ENCODE data around the gene STARD9. TPM values are rescaled to one million over a fixed set of nuclear protein-coding genes. Genes with fewer than 3 reads are reported as not detected.
A peak's percentile ranks its signal among the peaks of the same experiment; 100 is the strongest.
"Not testable (repeated sequence)": the region's sequence is repeated elsewhere in the genome, so short reads cannot be mapped to it uniquely, and the experiment has no call there.

STARD9 gene
- total RNA-seq, 2 donors from 2014 or later: 5.1 to 6.3 TPM

- H3K4me3 Mint-ChIP-seq: no peak overlapping the region
- H3K27ac Mint-ChIP-seq: no peak overlapping the region
- no peak for DNase-seq
- H3K27me3 Mint-ChIP-seq (ENCODE audit: low read depth): no peaks in the 10 kb centered on the region
- H3K4me1 Mint-ChIP-seq (ENCODE audit: low read depth): peaks cover 9% of the 10 kb centered on the region
- no peak for ATAC-seq (replicated peaks in 1 of 2)
- no peaks in the 10 kb centered on the region for H3K36me3 Mint-ChIP-seq (ENCODE audit: insufficient read depth in 2 of 2)
- no peaks in the 10 kb centered on the region for H3K9me3 Mint-ChIP-seq
These were observed 99.6 kb downstream of the STARD9 start for GRCh38 chr15:42675021-42675420.

GRCh38 chr15:42679285-42680141, 104.1 kb downstream of the STARD9 start:
- DNase-seq: no peak
- H3K36me3 Mint-ChIP-seq (ENCODE audit: insufficient read depth in 2 of 2): peaks cover 0 to 3% of the 10 kb centered on the region in 2 donors
- H3K27me3 Mint-ChIP-seq (ENCODE audit: low read depth): no peaks in the 10 kb centered on the region
- H3K4me1 Mint-ChIP-seq (ENCODE audit: low read depth): peaks cover 22% of the 10 kb centered on the region
- ATAC-seq (replicated peaks in 1 of 2): no peak
- peak overlapping the region in 1 of 2 donors; percentile 10 for H3K4me3 Mint-ChIP-seq
- H3K9me3 Mint-ChIP-seq: no peaks in the 10 kb centered on the region
- H3K27ac Mint-ChIP-seq: peak overlapping the region; percentile 20

GRCh38 chr15:42680142-42680482, 104.7 kb downstream of the STARD9 start:
- H3K36me3 Mint-ChIP-seq (ENCODE audit: insufficient read depth in 2 of 2); H3K27me3 Mint-ChIP-seq (ENCODE audit: low read depth); H3K9me3 Mint-ChIP-seq: not testable (repeated sequence)
- ATAC-seq (replicated peaks in 1 of 2) (peak; percentile 99 to 100), DNase-seq (peak; percentile 70 to 80)
- H3K4me1 Mint-ChIP-seq (ENCODE audit: low read depth): peaks cover 22% of the 10 kb centered on the region
- H3K4me3 Mint-ChIP-seq: peak overlapping the region in 1 of 2 donors; percentile 10
- H3K27ac Mint-ChIP-seq: peak overlapping the region; percentile 20

- H3K4me1 Mint-ChIP-seq (ENCODE audit: low read depth): peaks cover 22% of the 10 kb centered on the region
These were observed 105.7 kb downstream of the STARD9 start for GRCh38 chr15:42681119-42681518.

GRCh38 chr15:42686281-42686680, 110.9 kb downstream of the STARD9 start:
- no peaks in the 10 kb centered on the region for H3K36me3 Mint-ChIP-seq (ENCODE audit: insufficient read depth in 2 of 2)
- no peaks in the 10 kb centered on the region for H3K9me3 Mint-ChIP-seq
- no peaks in the 10 kb centered on the region for H3K27me3 Mint-ChIP-seq (ENCODE audit: low read depth)
- H3K4me3 Mint-ChIP-seq: no peak overlapping the region
- H3K4me1 Mint-ChIP-seq (ENCODE audit: low read depth): peaks cover 8% of the 10 kb centered on the region
- ATAC-seq (replicated peaks in 1 of 2) (no peak), DNase-seq (no peak)
- H3K27ac Mint-ChIP-seq: no peak overlapping the region

More at GRCh38 chr15:42681119-42681518, 105.7 kb downstream of the STARD9 start:
- H3K36me3 Mint-ChIP-seq (ENCODE audit: insufficient read depth in 2 of 2): peaks cover 0 to 3% of the 10 kb centered on the region in 2 donors
- H3K27ac Mint-ChIP-seq: no peak overlapping the region
- no peaks in the 10 kb centered on the region for H3K27me3 Mint-ChIP-seq (ENCODE audit: low read depth)
- ATAC-seq (replicated peaks in 1 of 2): no peak
- DNase-seq: no peak
- no peak overlapping the region for H3K4me3 Mint-ChIP-seq
- no peaks in the 10 kb centered on the region for H3K9me3 Mint-ChIP-seq

- Mint-ChIP-seq H3K9me3 (no peaks in the 10 kb centered on the region), H3K4me3 (no peak overlapping the region), H3K36me3 (ENCODE audit: insufficient read depth in 2 of 2) (no peaks in the 10 kb centered on the region), H3K27ac (no peak overlapping the region), H3K27me3 (ENCODE audit: low read depth) (no peaks in the 10 kb centered on the region), H3K4me1 (ENCODE audit: low read depth) (peaks cover 13% of the 10 kb centered on the region)
- no peak for DNase-seq
- ATAC-seq (replicated peaks in 1 of 2): no peak
These were observed 112.3 kb downstream of the STARD9 start for GRCh38 chr15:42687740-42688139.

- ATAC-seq (replicated peaks in 1 of 2) (no peak), DNase-seq (no peak)
- Mint-ChIP-seq H3K4me3 (no peak overlapping the region), H3K27ac (no peak overlapping the region), H3K36me3 (ENCODE audit: insufficient read depth in 2 of 2) (no peaks in the 10 kb centered on the region), H3K9me3 (no peaks in the 10 kb centered on the region), H3K27me3 (ENCODE audit: low read depth) (no peaks in the 10 kb centered on the region), H3K4me1 (ENCODE audit: low read depth) (peaks cover 13% of the 10 kb centered on the region)
These were observed 112.9 kb downstream of the STARD9 start for GRCh38 chr15:42688301-42688700.

GRCh38 chr15:42691308-42691707, 115.9 kb downstream of the STARD9 start:
- H3K4me3 Mint-ChIP-seq: peak overlapping the region in 1 of 2 donors; percentile 34
- H3K27me3 Mint-ChIP-seq (ENCODE audit: low read depth): no peaks in the 10 kb centered on the region
- no peaks in the 10 kb centered on the region for H3K9me3 Mint-ChIP-seq
- peak overlapping the region; percentile 24 for H3K27ac Mint-ChIP-seq
- ATAC-seq (replicated peaks in 1 of 2) (peak; percentile 86 to 91), DNase-seq (peak; percentile 31 to 41)
- peaks cover 13% of the 10 kb centered on the region for H3K4me1 Mint-ChIP-seq (ENCODE audit: low read depth)
- no peaks in the 10 kb centered on the region for H3K36me3 Mint-ChIP-seq (ENCODE audit: insufficient read depth in 2 of 2)

- no peaks in the 10 kb centered on the region for H3K27me3 Mint-ChIP-seq (ENCODE audit: low read depth)
- no peak overlapping the region for H3K4me3 Mint-ChIP-seq
- DNase-seq (no peak), ATAC-seq (replicated peaks in 1 of 2) (no peak)
- no peaks in the 10 kb centered on the region for H3K36me3 Mint-ChIP-seq (ENCODE audit: insufficient read depth in 2 of 2)
- H3K9me3 Mint-ChIP-seq: no peaks in the 10 kb centered on the region
- H3K4me1 Mint-ChIP-seq (ENCODE audit: low read depth): peaks cover 13% of the 10 kb centered on the region
- H3K27ac Mint-ChIP-seq: peak overlapping the region; percentile 24
These were observed 116.4 kb downstream of the STARD9 start for GRCh38 chr15:42691770-42692169.

- Mint-ChIP-seq H3K27ac (no peak overlapping the region), H3K27me3 (ENCODE audit: low read depth) (no peaks in the 10 kb centered on the region), H3K36me3 (ENCODE audit: insufficient read depth in 2 of 2) (no peaks in the 10 kb centered on the region), H3K4me3 (no peak overlapping the region), H3K4me1 (ENCODE audit: low read depth) (peaks cover 13% of the 10 kb centered on the region), H3K9me3 (no peaks in the 10 kb centered on the region)
- DNase-seq (no peak), ATAC-seq (replicated peaks in 1 of 2) (no peak)
These were observed 117.1 kb downstream of the STARD9 start for GRCh38 chr15:42692536-42692935.

GRCh38 chr15:42692997-42693396, 117.6 kb downstream of the STARD9 start:
- Mint-ChIP-seq H3K4me3 (no peak overlapping the region), H3K4me1 (ENCODE audit: low read depth) (peaks cover 13% of the 10 kb centered on the region), H3K27me3 (ENCODE audit: low read depth) (no peaks in the 10 kb centered on the region), H3K27ac (no peak overlapping the region), H3K36me3 (ENCODE audit: insufficient read depth in 2 of 2) (no peaks in the 10 kb centered on the region), H3K9me3 (no peaks in the 10 kb centered on the region)
- ATAC-seq (replicated peaks in 1 of 2) (no peak), DNase-seq (no peak)

GRCh38 chr15:42693496-42693895, 118.1 kb downstream of the STARD9 start:
- no peaks in the 10 kb centered on the region for H3K27me3 Mint-ChIP-seq (ENCODE audit: low read depth)
- H3K4me1 Mint-ChIP-seq (ENCODE audit: low read depth): peaks cover 13% of the 10 kb centered on the region
- no peak overlapping the region for H3K4me3 Mint-ChIP-seq
- H3K27ac Mint-ChIP-seq: no peak overlapping the region
- DNase-seq (no peak), ATAC-seq (replicated peaks in 1 of 2) (no peak)
- no peaks in the 10 kb centered on the region for H3K36me3 Mint-ChIP-seq (ENCODE audit: insufficient read depth in 2 of 2)
- no peaks in the 10 kb centered on the region for H3K9me3 Mint-ChIP-seq

GRCh38 chr15:42693942-42694341, 118.5 kb downstream of the STARD9 start:
- no peak overlapping the region for H3K4me3 Mint-ChIP-seq
- H3K9me3 Mint-ChIP-seq: no peaks in the 10 kb centered on the region
- DNase-seq: no peak
- peaks cover 13% of the 10 kb centered on the region for H3K4me1 Mint-ChIP-seq (ENCODE audit: low read depth)
- no peak for ATAC-seq (replicated peaks in 1 of 2)
- no peak overlapping the region for H3K27ac Mint-ChIP-seq
- no peaks in the 10 kb centered on the region for H3K36me3 Mint-ChIP-seq (ENCODE audit: insufficient read depth in 2 of 2)
- H3K27me3 Mint-ChIP-seq (ENCODE audit: low read depth): no peaks in the 10 kb centered on the region

GRCh38 chr15:42694398-42694797, 119.0 kb downstream of the STARD9 start:
- H3K4me1 Mint-ChIP-seq (ENCODE audit: low read depth): peaks cover 13% of the 10 kb centered on the region
- H3K27me3 Mint-ChIP-seq (ENCODE audit: low read depth): no peaks in the 10 kb centered on the region
- ATAC-seq (replicated peaks in 1 of 2): no peak
- no peak overlapping the region for H3K27ac Mint-ChIP-seq
- DNase-seq: no peak
- no peak overlapping the region for H3K4me3 Mint-ChIP-seq
- H3K9me3 Mint-ChIP-seq: no peaks in the 10 kb centered on the region
- no peaks in the 10 kb centered on the region for H3K36me3 Mint-ChIP-seq (ENCODE audit: insufficient read depth in 2 of 2)
